OCI-LY7 (cell line): Measurements from ENCODE around the gene AP1S1.

Experiments used
- EZH2phosphoT487 ChIP-seq: fragments of 200-600 bp; sonication (generic); IDR thresholded peaks from 2 replicates; pipeline ENCODE4 v1.6.1; 2018; ENCODE audit warnings: low read depth, borderline replicate concordance, mild to moderate bottlenecking, mixed run types, antibody characterized with exemption, low read length, moderate library complexity, mixed read lengths
- TF ChIP-seq, protein P1 (sequence below): fragments of 200-600 bp; sonication (generic); conservative IDR thresholded peaks from 2 replicates; pipeline ENCODE4 v1.5.1; 2014; ENCODE audit warnings: mild to moderate bottlenecking, antibody characterized with exemption, low read length, moderate library complexity, mixed read lengths

DNA sequence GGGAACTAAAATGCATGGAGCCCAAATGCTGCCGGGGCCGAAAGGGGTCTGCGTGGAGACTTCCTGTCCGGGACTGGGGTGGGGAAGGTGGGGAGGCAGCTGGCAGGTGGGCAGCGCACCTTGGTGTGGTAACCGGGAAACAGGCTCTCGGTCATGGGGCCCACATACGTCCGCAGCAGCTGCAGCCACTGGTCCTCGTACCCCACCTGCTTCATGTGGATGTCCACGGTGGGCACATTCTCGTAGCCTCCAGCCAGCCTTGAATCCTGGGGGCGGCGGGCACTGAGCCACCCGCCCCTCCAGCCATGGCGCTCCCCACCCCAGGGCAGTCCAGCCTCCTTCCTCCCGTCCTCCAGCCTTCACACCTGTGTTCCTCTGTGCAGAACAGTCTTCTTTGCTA, 53.2 kb downstream of the AP1S1 start:
- TF ChIP-seq, protein P1, sequence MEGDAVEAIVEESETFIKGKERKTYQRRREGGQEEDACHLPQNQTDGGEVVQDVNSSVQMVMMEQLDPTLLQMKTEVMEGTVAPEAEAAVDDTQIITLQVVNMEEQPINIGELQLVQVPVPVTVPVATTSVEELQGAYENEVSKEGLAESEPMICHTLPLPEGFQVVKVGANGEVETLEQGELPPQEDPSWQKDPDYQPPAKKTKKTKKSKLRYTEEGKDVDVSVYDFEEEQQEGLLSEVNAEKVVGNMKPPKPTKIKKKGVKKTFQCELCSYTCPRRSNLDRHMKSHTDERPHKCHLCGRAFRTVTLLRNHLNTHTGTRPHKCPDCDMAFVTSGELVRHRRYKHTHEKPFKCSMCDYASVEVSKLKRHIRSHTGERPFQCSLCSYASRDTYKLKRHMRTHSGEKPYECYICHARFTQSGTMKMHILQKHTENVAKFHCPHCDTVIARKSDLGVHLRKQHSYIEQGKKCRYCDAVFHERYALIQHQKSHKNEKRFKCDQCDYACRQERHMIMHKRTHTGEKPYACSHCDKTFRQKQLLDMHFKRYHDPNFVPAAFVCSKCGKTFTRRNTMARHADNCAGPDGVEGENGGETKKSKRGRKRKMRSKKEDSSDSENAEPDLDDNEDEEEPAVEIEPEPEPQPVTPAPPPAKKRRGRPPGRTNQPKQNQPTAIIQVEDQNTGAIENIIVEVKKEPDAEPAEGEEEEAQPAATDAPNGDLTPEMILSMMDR, result no peak
- TF ChIP-seq EZH2phosphoT487, result no peak
